ENCODE results near the gene NTN1.

GRCh38 chr17:9238340-9239245, 217.3 kb downstream of the NTN1 start:
- no peak for TF ChIP-seq CTCF (IDR thresholded peaks at IDR 0.05)
- no peak for TF ChIP-seq POLR2A (IDR thresholded peaks at IDR 0.05)
